HG03103 (cell line): ENCODE measurements around the gene ERICH2.

ENCODE experiments used
- ATAC-seq: cut with Tn5 transposase; IDR thresholded peaks from one replicate; pipeline ENCODE4 v1.9.1; 2021; ENCODE audit warnings: low read depth; ENCODE audit not compliant: unreplicated experiment

Gene ERICH2

GRCh38 chr2:170815746-170816503 lies 45.7 kb downstream of the ERICH2 start:
- ATAC-seq: no peak

- ATAC-seq: no peak
Observed at GRCh38 chr2:170816504-170817092, 46.4 kb downstream of the ERICH2 start, which contains the start of gene GAD1. Gene GAD1 (plus strand): TSS chr2:170816887. CDS start chr2:170818592, 1,705 bp downstream.

- ATAC-seq: no peak
Observed at GRCh38 chr2:170817093-170818035, 47.2 kb downstream of the ERICH2 start.

- ATAC-seq: no peak
Observed at GRCh38 chr2:170818036-170818751, 48.0 kb downstream of the ERICH2 start.

- ATAC-seq: no peak
Observed at GRCh38 chr2:170818752-170819470, 48.7 kb downstream of the ERICH2 start.

GRCh38 chr2:170819680-170820664 lies 49.8 kb downstream of the ERICH2 start:
- ATAC-seq: no peak

- no peak for ATAC-seq
Observed at GRCh38 chr2:170820757-170821530, 50.8 kb downstream of the ERICH2 start.

- ATAC-seq: no peak
Observed at GRCh38 chr2:170821531-170822289, 51.5 kb downstream of the ERICH2 start.

GRCh38 chr2:170822290-170823087 lies 52.3 kb downstream of the ERICH2 start:
- ATAC-seq: no peak

GRCh38 chr2:170823088-170823897 lies 53.1 kb downstream of the ERICH2 start:
- ATAC-seq: no peak

GRCh38 chr2:170823898-170824215 lies 53.7 kb downstream of the ERICH2 start:
- ATAC-seq: no peak

GRCh38 chr2:170824526-170825015 lies 54.4 kb downstream of the ERICH2 start:
- ATAC-seq: no peak

GRCh38 chr2:170827841-170828532 lies 57.8 kb downstream of the ERICH2 start:
- ATAC-seq: no peak

- no peak for ATAC-seq
Observed at GRCh38 chr2:170828533-170828916, 58.3 kb downstream of the ERICH2 start.

GRCh38 chr2:170829036-170829435 lies 58.9 kb downstream of the ERICH2 start:
- ATAC-seq: no peak
